Activated B cell treated with CpG ODN at 0.5 μM for 24 hours (primary cell): ENCODE results near the gene TIPRL. TPM values are rescaled to one million over a fixed set of nuclear protein-coding genes. Genes with fewer than 3 reads are reported as not detected.

Experiments used
- ATAC-seq: fragments of 200-7000 bp; cut with Tn5 transposase; one replicate; pipeline ENCODE4 v1.10.0; 2021; ENCODE audit warnings: low read depth, mild to moderate bottlenecking, moderate library complexity
- CTCF ChIA-PET: fragments of 350-600 bp; sonication (Branson Sonifier 250); formaldehyde crosslinking; loops from one replicate; lab custom pipeline; 2021; ENCODE audit warnings: antibody characterized with exemption; lab: Charles Lee
- POLR2A ChIA-PET: fragments of 350-600 bp; sonication (Branson Sonifier 250); formaldehyde crosslinking; loops from one replicate; lab custom pipeline; 2021; ENCODE audit warnings: antibody characterized with exemption; lab: Charles Lee
- DNase-seq: peaks from one replicate; pipeline ENCODE4 v3.0.0; 2022
- H3K27ac Mint-ChIP-seq: one replicate; pipeline ENCODE4 v1.8.0; 2020; ENCODE audit warnings: mixed read lengths
- H3K27me3 Mint-ChIP-seq: one replicate; pipeline ENCODE4 v1.8.0; 2021; ENCODE audit warnings: mixed read lengths
- H3K36me3 Mint-ChIP-seq: one replicate; pipeline ENCODE4 v1.8.0; 2021; ENCODE audit warnings: low read depth, mixed read lengths
- H3K4me1 Mint-ChIP-seq: one replicate; pipeline ENCODE4 v1.8.0; 2021; ENCODE audit warnings: mixed read lengths
- H3K4me3 Mint-ChIP-seq: one replicate; pipeline ENCODE4 v1.8.0; 2020; ENCODE audit warnings: mild to moderate bottlenecking, mixed read lengths
- H3K9me3 Mint-ChIP-seq: one replicate; pipeline ENCODE4 v1.8.0; 2020; ENCODE audit warnings: mixed read lengths
- CTCF ChIP-seq: fragments of 200-600 bp; IDR thresholded peaks from one replicate; pipeline ENCODE4 v1.8.0; 2022; ENCODE audit warnings: antibody characterized with exemption, mild to moderate bottlenecking
- intact Hi-C: fragments of 100-400 bp; cut with micrococcal nuclease; formaldehyde crosslinking; loops from one replicate; pipeline ENCODE4 v1.15.1; 2024
- total RNA-seq: library from RNA; stranded (reverse); gene quantifications from 2 replicates; pipeline ENCODE4 v1.2.3, GENCODE V29; 2022

The TIPRL gene
- total RNA-seq, 1 donor from 2014 or later, result 29.8 TPM

DNA sequence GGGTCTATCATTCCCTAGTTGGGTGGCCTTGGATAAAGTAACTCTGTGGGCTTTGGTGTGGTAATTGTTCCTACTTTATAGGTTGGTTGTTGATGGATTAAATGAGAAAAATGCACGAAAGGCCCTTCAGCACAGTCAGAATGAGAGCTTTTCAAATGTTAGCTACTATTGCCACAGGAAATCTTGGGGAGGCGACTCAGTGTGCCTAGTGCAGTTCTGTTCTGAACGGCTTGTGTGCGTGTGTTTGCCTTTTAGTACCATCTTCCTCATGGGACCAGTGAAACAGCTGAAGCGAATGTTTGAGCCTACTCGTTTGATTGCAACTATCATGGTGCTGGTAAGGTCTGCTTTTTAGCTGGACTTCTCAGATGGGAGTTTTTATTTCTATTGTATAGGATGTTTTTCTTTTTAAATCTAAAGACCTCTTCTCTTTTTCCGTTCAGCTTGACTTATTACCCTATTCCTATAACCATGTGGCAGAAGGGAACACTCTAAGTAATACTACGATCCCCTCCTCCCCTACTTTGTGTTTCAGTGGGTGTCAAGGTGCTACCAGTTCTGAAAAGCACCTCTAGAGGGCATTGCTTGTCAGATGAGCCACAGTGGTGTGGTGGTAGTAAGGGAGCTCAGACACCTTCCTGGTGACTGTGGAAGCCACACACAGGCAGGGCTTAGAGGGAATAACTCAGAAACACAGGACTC lies 56.2 kb downstream of the TIPRL start:
- H3K27me3 Mint-ChIP-seq, result no peaks in the 10 kb centered on the region
- no peak overlapping the region for H3K27ac Mint-ChIP-seq
- peak; percentile 92 for ATAC-seq
- CTCF ChIA-PET, result interaction anchor here (0.6 to 2.2 kb wide), 4 partner anchors 9 to 108 kb away, joined by 3 to 16 read pairs (median 6); partner anchors contain the start of gene SFT2D2
- no peaks in the 10 kb centered on the region for H3K9me3 Mint-ChIP-seq
- H3K4me3 Mint-ChIP-seq, result no peak overlapping the region
- TF ChIP-seq CTCF, result no peak
- intact Hi-C loops, result loop anchor here (2.0 kb wide), 1 partner anchor 32 kb away; no protein-coding TSS in a partner anchor
- POLR2A ChIA-PET, result interaction anchor here (0.7 to 2.0 kb wide), 2 partner anchors 9 to 1396 kb away, joined by 4 to 9 read pairs; partner anchors contain the start of gene SFT2D2
- H3K4me1 Mint-ChIP-seq, result peaks cover 38% of the 10 kb centered on the region
- peaks cover 94% of the 10 kb centered on the region for H3K36me3 Mint-ChIP-seq
- DNase-seq, result no peak

DNA sequence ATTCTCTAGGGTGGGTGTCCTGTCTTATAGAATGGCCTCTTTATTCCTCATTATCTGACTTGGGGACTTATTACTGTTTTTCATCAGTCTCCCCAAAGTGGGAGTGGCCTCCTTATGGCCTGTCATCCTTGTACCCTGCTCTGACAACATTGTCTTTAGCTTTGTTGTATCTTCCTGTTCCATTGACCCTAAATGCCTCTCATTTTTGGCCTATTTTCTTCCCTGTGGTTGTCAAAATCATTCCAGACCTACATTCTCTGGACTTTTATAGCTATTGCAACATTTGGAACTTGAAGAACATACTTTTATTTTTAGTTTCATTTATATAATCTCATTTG lies 56.8 kb downstream of the TIPRL start:
- H3K9me3 Mint-ChIP-seq, result no peaks in the 10 kb centered on the region
- intact Hi-C loops, result loop anchor here (2.0 kb wide), 1 partner anchor 33 kb away; no protein-coding TSS in a partner anchor
- no peak overlapping the region for H3K4me3 Mint-ChIP-seq
- POLR2A ChIA-PET, result interaction anchor here (2.0 kb wide), 1 partner anchor 9 kb away, joined by 9 read pairs; the partner anchor contains the start of gene SFT2D2
- no peaks in the 10 kb centered on the region for H3K27me3 Mint-ChIP-seq
- ATAC-seq, result no peak
- CTCF ChIA-PET, result interaction anchor here (1.1 to 2.2 kb wide), 3 partner anchors 10 to 107 kb away, joined by 3 to 16 read pairs (median 9); partner anchors contain the start of gene SFT2D2
- no peak for DNase-seq
- H3K36me3 Mint-ChIP-seq, result peaks cover 95% of the 10 kb centered on the region
- no peak for TF ChIP-seq CTCF
- H3K4me1 Mint-ChIP-seq, result peaks cover 36% of the 10 kb centered on the region
- no peak overlapping the region for H3K27ac Mint-ChIP-seq

- DNase-seq (no peak), ATAC-seq (no peak)
- no peak overlapping the region for H3K27ac Mint-ChIP-seq
- POLR2A ChIA-PET, result interaction anchor here (2.0 kb wide), 1 partner anchor 10 kb away, joined by 9 read pairs; the partner anchor contains the start of gene SFT2D2
- CTCF ChIA-PET, result interaction anchor here (2.1 to 2.2 kb wide), 2 partner anchors 10 to 107 kb away, joined by 9 to 16 read pairs; partner anchors contain the start of gene SFT2D2
- H3K27me3 Mint-ChIP-seq, result no peaks in the 10 kb centered on the region
- intact Hi-C loops, result loop anchor here (2.0 kb wide), 1 partner anchor 33 kb away; no protein-coding TSS in a partner anchor
- H3K9me3 Mint-ChIP-seq, result no peaks in the 10 kb centered on the region
- no peak overlapping the region for H3K4me3 Mint-ChIP-seq
- TF ChIP-seq CTCF, result no peak
- H3K36me3 Mint-ChIP-seq, result peaks cover 95% of the 10 kb centered on the region
- peaks cover 32% of the 10 kb centered on the region for H3K4me1 Mint-ChIP-seq
Measured at GRCh38 chr1:168235937-168236336, 57.2 kb downstream of the TIPRL start.

GRCh38 chr1:168236836-168237611 lies 58.3 kb downstream of the TIPRL start:
- TF ChIP-seq CTCF, result no peak
- POLR2A ChIA-PET, result no interaction called here
- ATAC-seq (no peak), DNase-seq (no peak)
- peaks cover 94% of the 10 kb centered on the region for H3K36me3 Mint-ChIP-seq
- H3K4me3 Mint-ChIP-seq, result no peak overlapping the region
- no peaks in the 10 kb centered on the region for H3K27me3 Mint-ChIP-seq
- no peak overlapping the region for H3K27ac Mint-ChIP-seq
- CTCF ChIA-PET, result no interaction called here
- intact Hi-C loops, result no loop called here
- H3K9me3 Mint-ChIP-seq, result no peaks in the 10 kb centered on the region
- peaks cover 23% of the 10 kb centered on the region for H3K4me1 Mint-ChIP-seq
